Measurements from ENCODE around the gene GRM3.

The GRM3 gene

DNA sequence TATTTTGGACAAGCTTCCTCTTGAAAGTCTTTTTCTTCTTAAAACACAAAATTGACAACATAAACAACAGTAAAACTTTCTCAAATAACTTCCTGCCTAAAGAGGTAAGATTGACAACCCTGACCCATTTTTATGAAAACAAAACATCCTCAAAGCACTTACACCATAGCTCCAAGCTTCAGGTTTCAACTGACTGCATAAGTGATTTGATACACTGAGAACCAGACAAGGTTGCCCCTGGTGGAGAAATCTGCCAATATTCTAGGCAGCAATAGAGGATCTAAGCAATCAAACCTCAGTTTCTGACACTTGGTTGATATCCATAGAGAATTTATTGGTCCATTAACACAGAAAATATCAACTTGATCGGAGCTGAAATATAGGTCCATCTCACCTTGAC is 267.9 kb downstream of the GRM3 start:
- no peak for DNase-seq

- DNase-seq: no peak
Measured at GRCh38 chr7:86913709-86914108, 270.0 kb downstream of the GRM3 start.
